GM21825 (cell line): ENCODE results near the gene PPFIA4.
A peak's percentile ranks its signal among the peaks of the same experiment; 100 is the strongest.
"Not testable (repeated sequence)": the region's sequence is repeated elsewhere in the genome, so short reads cannot be mapped to it uniquely, and the experiment has no call there.

Experiments
- ATAC-seq: cut with Tn5 transposase; IDR thresholded peaks from one replicate; pipeline ENCODE4 v1.9.1; 2021; ENCODE audit warnings: mild to moderate bottlenecking, moderate library complexity; ENCODE audit not compliant: unreplicated experiment

The PPFIA4 gene

GRCh38 chr1:203026031-203026665 lies at the start of gene PPFIA4:
TSS of gene PPFIA4 (plus strand) at chr1:203026491. CDS start at chr1:203039009, 12,518 bp downstream.
- ATAC-seq: peak; percentile 75

- no peak for ATAC-seq
Observed at GRCh38 chr1:202976633-202977032, 49.7 kb upstream of the PPFIA4 start.

GRCh38 chr1:202979459-202979858 lies 46.8 kb upstream of the PPFIA4 start:
- ATAC-seq: no peak

- ATAC-seq: no peak
Observed at GRCh38 chr1:202981939-202982338, 44.4 kb upstream of the PPFIA4 start.

GRCh38 chr1:202982715-202983430 lies 43.4 kb upstream of the PPFIA4 start:
- ATAC-seq: no peak

- ATAC-seq: not testable (repeated sequence)
Observed at GRCh38 chr1:202986120-202986519, 40.2 kb upstream of the PPFIA4 start.

GRCh38 chr1:202987255-202987654 lies 39.0 kb upstream of the PPFIA4 start:
- no peak for ATAC-seq

GRCh38 chr1:202987922-202988583 lies 38.2 kb upstream of the PPFIA4 start:
- ATAC-seq: no peak

- no peak for ATAC-seq
Observed at GRCh38 chr1:202989879-202990278, 36.4 kb upstream of the PPFIA4 start.

- no peak for ATAC-seq
Observed at GRCh38 chr1:202991112-202991511, 35.2 kb upstream of the PPFIA4 start.

- ATAC-seq: no peak
Observed at GRCh38 chr1:202994756-202995155, 31.5 kb upstream of the PPFIA4 start.

GRCh38 chr1:202998836-202999750 lies 27.2 kb upstream of the PPFIA4 start:
- ATAC-seq: no peak

- ATAC-seq: no peak
Observed at GRCh38 chr1:203000217-203000944, 25.9 kb upstream of the PPFIA4 start.

- ATAC-seq: no peak
Observed at GRCh38 chr1:203001986-203002385, 24.3 kb upstream of the PPFIA4 start.

- ATAC-seq: no peak
Observed at GRCh38 chr1:203002951-203003350, 23.3 kb upstream of the PPFIA4 start.

GRCh38 chr1:203005395-203006142 lies 20.7 kb upstream of the PPFIA4 start:
- not testable (repeated sequence) for ATAC-seq

- peak; percentile 90 for ATAC-seq
Observed at GRCh38 chr1:203006948-203007871, 19.1 kb upstream of the PPFIA4 start, which contains the start of gene TMEM183A. TSS of gene TMEM183A (plus strand) at chr1:203007374. CDS start at chr1:203007466, 92 bp downstream.

- ATAC-seq: no peak
Observed at GRCh38 chr1:203009185-203009584, 17.1 kb upstream of the PPFIA4 start.
